H1 (cell line): Measurements from ENCODE around the gene KHDRBS2.

Experiments used
- ASH2L ChIP-seq: fragments of 200-600, 300-600 bp; sonication (generic); IDR thresholded peaks from one replicate; pipeline ENCODE4 v1.7.1; 2017; ENCODE audit warnings: low read length
- CEBPB ChIP-seq: IDR thresholded peaks from 2 replicates; pipeline ENCODE4 v1.6.1; 2012; ENCODE audit warnings: low read depth, low read length
- CREB1 ChIP-seq: IDR thresholded peaks from 2 replicates; pipeline ENCODE4 v1.6.1; 2012; ENCODE audit warnings: inconsistent platforms
- JUN ChIP-seq: IDR thresholded peaks from 2 replicates; pipeline ENCODE4 v1.6.1; 2011; ENCODE audit warnings: low read depth, mild to moderate bottlenecking, improper control_type of control experiment, low read length
- POLR2A ChIP-seq, 2 experiments: IDR thresholded peaks; 1 replicate in 1 of 2; 2 replicates in 1 of 2; pipeline ENCODE4 v1.6.1; 2011; ENCODE audit warnings: low read depth in 2 of 2, low read length in 2 of 2, mild to moderate bottlenecking in 2 of 2; ENCODE audit errors: control extremely low read depth in 1 of 2
- TF ChIP-seq, protein P1 (sequence below): IDR thresholded peaks from 2 replicates; pipeline ENCODE4 v1.6.1; 2011; ENCODE audit warnings: low read length, improper control_type of control experiment
- TF ChIP-seq, protein P2 (sequence below), 3 experiments: IDR thresholded peaks; 1 replicate in 2 of 3; 2 replicates in 1 of 3; pipeline versions ENCODE4 v1.5.1 to v1.6.1; 2011; ENCODE audit warnings: low read length in 3 of 3, mild to moderate bottlenecking in 3 of 3, inconsistent platforms in 2 of 3, low read depth in 1 of 3, moderate library complexity in 1 of 3; ENCODE audit not compliant: insufficient read depth in 1 of 3; ENCODE audit errors: control extremely low read depth in 1 of 3
- TF ChIP-seq, protein P3 (sequence below): IDR thresholded peaks from 2 replicates; pipeline ENCODE4 v1.6.1; 2012; ENCODE audit warnings: inconsistent platforms
- TF ChIP-seq, protein P4 (sequence below): fragments of 300-600 bp; sonication (generic); IDR thresholded peaks from 2 replicates; pipeline ENCODE4 v1.7.1; 2012; ENCODE audit warnings: low read length, moderate library complexity, mild to moderate bottlenecking, inconsistent platforms; ENCODE audit not compliant: insufficient replicate concordance

DNA sequence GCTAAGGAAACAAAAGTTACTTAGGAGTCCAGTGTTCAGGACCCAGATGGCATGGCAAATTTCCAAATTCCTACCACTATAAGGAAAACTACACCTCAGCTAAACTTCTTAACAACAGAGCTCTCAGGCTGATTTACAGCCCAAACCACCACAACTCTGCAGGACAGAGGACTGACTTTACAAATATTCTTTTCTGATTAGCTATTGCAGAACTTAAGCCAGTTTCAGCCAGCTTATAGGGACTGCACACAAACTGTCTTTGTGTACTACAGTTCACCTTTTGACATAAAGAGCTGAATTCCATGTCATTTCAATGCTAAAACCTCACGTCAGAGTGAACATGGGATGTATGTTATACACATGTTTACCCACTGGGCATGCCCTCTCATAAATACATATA lies 305.4 kb downstream of the KHDRBS2 start:
- TF ChIP-seq JUN: no peak
- no peak for TF ChIP-seq CREB1
- no peak for TF ChIP-seq CEBPB
- TF ChIP-seq, protein P1, sequence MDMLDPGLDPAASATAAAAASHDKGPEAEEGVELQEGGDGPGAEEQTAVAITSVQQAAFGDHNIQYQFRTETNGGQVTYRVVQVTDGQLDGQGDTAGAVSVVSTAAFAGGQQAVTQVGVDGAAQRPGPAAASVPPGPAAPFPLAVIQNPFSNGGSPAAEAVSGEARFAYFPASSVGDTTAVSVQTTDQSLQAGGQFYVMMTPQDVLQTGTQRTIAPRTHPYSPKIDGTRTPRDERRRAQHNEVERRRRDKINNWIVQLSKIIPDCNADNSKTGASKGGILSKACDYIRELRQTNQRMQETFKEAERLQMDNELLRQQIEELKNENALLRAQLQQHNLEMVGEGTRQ: no peak
- TF ChIP-seq, protein P2, sequence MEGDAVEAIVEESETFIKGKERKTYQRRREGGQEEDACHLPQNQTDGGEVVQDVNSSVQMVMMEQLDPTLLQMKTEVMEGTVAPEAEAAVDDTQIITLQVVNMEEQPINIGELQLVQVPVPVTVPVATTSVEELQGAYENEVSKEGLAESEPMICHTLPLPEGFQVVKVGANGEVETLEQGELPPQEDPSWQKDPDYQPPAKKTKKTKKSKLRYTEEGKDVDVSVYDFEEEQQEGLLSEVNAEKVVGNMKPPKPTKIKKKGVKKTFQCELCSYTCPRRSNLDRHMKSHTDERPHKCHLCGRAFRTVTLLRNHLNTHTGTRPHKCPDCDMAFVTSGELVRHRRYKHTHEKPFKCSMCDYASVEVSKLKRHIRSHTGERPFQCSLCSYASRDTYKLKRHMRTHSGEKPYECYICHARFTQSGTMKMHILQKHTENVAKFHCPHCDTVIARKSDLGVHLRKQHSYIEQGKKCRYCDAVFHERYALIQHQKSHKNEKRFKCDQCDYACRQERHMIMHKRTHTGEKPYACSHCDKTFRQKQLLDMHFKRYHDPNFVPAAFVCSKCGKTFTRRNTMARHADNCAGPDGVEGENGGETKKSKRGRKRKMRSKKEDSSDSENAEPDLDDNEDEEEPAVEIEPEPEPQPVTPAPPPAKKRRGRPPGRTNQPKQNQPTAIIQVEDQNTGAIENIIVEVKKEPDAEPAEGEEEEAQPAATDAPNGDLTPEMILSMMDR (IDR thresholded peaks at IDR 0.05; ENCODE audit: control extremely low read depth in 1 of 3, insufficient read depth in 1 of 3, low read depth in 1 of 3, low read length in 3 of 3): no peak
- TF ChIP-seq POLR2A (IDR thresholded peaks at IDR 0.05; ENCODE audit: control extremely low read depth in 1 of 2, low read depth in 2 of 2, low read length in 2 of 2): no peak
- no peak for TF ChIP-seq ASH2L
- TF ChIP-seq, protein P3, sequence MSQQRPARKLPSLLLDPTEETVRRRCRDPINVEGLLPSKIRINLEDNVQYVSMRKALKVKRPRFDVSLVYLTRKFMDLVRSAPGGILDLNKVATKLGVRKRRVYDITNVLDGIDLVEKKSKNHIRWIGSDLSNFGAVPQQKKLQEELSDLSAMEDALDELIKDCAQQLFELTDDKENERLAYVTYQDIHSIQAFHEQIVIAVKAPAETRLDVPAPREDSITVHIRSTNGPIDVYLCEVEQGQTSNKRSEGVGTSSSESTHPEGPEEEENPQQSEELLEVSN: no peak
- TF ChIP-seq, protein P4, sequence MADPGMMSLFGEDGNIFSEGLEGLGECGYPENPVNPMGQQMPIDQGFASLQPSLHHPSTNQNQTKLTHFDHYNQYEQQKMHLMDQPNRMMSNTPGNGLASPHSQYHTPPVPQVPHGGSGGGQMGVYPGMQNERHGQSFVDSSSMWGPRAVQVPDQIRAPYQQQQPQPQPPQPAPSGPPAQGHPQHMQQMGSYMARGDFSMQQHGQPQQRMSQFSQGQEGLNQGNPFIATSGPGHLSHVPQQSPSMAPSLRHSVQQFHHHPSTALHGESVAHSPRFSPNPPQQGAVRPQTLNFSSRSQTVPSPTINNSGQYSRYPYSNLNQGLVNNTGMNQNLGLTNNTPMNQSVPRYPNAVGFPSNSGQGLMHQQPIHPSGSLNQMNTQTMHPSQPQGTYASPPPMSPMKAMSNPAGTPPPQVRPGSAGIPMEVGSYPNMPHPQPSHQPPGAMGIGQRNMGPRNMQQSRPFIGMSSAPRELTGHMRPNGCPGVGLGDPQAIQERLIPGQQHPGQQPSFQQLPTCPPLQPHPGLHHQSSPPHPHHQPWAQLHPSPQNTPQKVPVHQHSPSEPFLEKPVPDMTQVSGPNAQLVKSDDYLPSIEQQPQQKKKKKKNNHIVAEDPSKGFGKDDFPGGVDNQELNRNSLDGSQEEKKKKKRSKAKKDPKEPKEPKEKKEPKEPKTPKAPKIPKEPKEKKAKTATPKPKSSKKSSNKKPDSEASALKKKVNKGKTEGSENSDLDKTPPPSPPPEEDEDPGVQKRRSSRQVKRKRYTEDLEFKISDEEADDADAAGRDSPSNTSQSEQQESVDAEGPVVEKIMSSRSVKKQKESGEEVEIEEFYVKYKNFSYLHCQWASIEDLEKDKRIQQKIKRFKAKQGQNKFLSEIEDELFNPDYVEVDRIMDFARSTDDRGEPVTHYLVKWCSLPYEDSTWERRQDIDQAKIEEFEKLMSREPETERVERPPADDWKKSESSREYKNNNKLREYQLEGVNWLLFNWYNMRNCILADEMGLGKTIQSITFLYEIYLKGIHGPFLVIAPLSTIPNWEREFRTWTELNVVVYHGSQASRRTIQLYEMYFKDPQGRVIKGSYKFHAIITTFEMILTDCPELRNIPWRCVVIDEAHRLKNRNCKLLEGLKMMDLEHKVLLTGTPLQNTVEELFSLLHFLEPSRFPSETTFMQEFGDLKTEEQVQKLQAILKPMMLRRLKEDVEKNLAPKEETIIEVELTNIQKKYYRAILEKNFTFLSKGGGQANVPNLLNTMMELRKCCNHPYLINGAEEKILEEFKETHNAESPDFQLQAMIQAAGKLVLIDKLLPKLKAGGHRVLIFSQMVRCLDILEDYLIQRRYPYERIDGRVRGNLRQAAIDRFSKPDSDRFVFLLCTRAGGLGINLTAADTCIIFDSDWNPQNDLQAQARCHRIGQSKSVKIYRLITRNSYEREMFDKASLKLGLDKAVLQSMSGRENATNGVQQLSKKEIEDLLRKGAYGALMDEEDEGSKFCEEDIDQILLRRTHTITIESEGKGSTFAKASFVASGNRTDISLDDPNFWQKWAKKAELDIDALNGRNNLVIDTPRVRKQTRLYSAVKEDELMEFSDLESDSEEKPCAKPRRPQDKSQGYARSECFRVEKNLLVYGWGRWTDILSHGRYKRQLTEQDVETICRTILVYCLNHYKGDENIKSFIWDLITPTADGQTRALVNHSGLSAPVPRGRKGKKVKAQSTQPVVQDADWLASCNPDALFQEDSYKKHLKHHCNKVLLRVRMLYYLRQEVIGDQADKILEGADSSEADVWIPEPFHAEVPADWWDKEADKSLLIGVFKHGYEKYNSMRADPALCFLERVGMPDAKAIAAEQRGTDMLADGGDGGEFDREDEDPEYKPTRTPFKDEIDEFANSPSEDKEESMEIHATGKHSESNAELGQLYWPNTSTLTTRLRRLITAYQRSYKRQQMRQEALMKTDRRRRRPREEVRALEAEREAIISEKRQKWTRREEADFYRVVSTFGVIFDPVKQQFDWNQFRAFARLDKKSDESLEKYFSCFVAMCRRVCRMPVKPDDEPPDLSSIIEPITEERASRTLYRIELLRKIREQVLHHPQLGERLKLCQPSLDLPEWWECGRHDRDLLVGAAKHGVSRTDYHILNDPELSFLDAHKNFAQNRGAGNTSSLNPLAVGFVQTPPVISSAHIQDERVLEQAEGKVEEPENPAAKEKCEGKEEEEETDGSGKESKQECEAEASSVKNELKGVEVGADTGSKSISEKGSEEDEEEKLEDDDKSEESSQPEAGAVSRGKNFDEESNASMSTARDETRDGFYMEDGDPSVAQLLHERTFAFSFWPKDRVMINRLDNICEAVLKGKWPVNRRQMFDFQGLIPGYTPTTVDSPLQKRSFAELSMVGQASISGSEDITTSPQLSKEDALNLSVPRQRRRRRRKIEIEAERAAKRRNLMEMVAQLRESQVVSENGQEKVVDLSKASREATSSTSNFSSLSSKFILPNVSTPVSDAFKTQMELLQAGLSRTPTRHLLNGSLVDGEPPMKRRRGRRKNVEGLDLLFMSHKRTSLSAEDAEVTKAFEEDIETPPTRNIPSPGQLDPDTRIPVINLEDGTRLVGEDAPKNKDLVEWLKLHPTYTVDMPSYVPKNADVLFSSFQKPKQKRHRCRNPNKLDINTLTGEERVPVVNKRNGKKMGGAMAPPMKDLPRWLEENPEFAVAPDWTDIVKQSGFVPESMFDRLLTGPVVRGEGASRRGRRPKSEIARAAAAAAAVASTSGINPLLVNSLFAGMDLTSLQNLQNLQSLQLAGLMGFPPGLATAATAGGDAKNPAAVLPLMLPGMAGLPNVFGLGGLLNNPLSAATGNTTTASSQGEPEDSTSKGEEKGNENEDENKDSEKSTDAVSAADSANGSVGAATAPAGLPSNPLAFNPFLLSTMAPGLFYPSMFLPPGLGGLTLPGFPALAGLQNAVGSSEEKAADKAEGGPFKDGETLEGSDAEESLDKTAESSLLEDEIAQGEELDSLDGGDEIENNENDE: no peak
